Hindlimb muscle (tissue), 1 donor: ENCODE measurements around the gene ZCWPW1. TPM values are rescaled to one million over a fixed set of nuclear protein-coding genes. Genes with fewer than 3 reads are reported as not detected.
A peak's percentile ranks its signal among the peaks of the same experiment; 100 is the strongest.
"Not testable (repeated sequence)": the region's sequence is repeated elsewhere in the genome, so short reads cannot be mapped to it uniquely, and the experiment has no call there.

Experiments used
- DNase-seq: peaks from one replicate; pipeline ENCODE4 v3.0.0-alpha.2; 2013
- polyA plus RNA-seq: library from polyadenylated mRNA; unstranded; fragments of 120-200 nt; gene quantifications from one replicate; pipeline ENCODE4 v1.2.1, GENCODE V29; 2013; ENCODE audit not compliant: insufficient read length

The ZCWPW1 gene
- polyA plus RNA-seq, 1 donor: 7.1 TPM

- no peak for DNase-seq
These were observed 31.0 kb downstream of the ZCWPW1 start for GRCh38 chr7:100397315-100398081.

- no peak for DNase-seq
These were observed 32.0 kb downstream of the ZCWPW1 start for GRCh38 chr7:100396421-100396982.

GRCh38 chr7:100394077-100394476 is 34.4 kb downstream of the ZCWPW1 start:
- DNase-seq: no peak

- no peak for DNase-seq
These were observed 35.1 kb downstream of the ZCWPW1 start for GRCh38 chr7:100393233-100393905.

GRCh38 chr7:100390286-100391009 is 38.1 kb downstream of the ZCWPW1 start:
- no peak for DNase-seq

- DNase-seq: no peak
These were observed 38.9 kb downstream of the ZCWPW1 start for GRCh38 chr7:100389437-100390088.

- no peak for DNase-seq
These were observed 40.8 kb downstream of the ZCWPW1 start for GRCh38 chr7:100387695-100388094.

GRCh38 chr7:100386940-100387339 is 41.6 kb downstream of the ZCWPW1 start:
- no peak for DNase-seq

- no peak for DNase-seq
These were observed 43.7 kb downstream of the ZCWPW1 start for GRCh38 chr7:100384628-100385294.

GRCh38 chr7:100382234-100382853 is 46.2 kb downstream of the ZCWPW1 start:
- not testable (repeated sequence) for DNase-seq

- not testable (repeated sequence) for DNase-seq
These were observed 46.8 kb downstream of the ZCWPW1 start for GRCh38 chr7:100381531-100382233.

GRCh38 chr7:100380196-100380595 is 48.3 kb downstream of the ZCWPW1 start:
- no peak for DNase-seq

- no peak for DNase-seq
These were observed 50.3 kb downstream of the ZCWPW1 start for GRCh38 chr7:100378114-100378755.

GRCh38 chr7:100376066-100376465 is 52.4 kb downstream of the ZCWPW1 start:
- DNase-seq: no peak

GRCh38 chr7:100374601-100375000 is 53.9 kb downstream of the ZCWPW1 start:
- DNase-seq: no peak

- DNase-seq: not testable (repeated sequence)
These were observed 54.5 kb downstream of the ZCWPW1 start for GRCh38 chr7:100373870-100374598.

- DNase-seq: no peak
These were observed 55.2 kb downstream of the ZCWPW1 start, which contains the start of gene PILRA for GRCh38 chr7:100373261-100373831. Gene PILRA (plus strand): TSS chr7:100373487. CDS start chr7:100373657, 170 bp downstream.

GRCh38 chr7:100372694-100373093 is 55.8 kb downstream of the ZCWPW1 start:
- no peak for DNase-seq

GRCh38 chr7:100372256-100372655 is 56.2 kb downstream of the ZCWPW1 start:
- DNase-seq: peak; percentile 22
